CD14-positive monocyte (primary cell): ENCODE data around the gene C16orf46. TPM values are rescaled to one million over a fixed set of nuclear protein-coding genes. Genes with fewer than 3 reads are reported as not detected.

Experiments
- DNase-seq, 3 donors: peaks; one replicate each; pipeline ENCODE4 v3.0.0-alpha.2; 2011 to 2022
- H2AFZ ChIP-seq: 2 replicates; pipeline ENCODE4 v1.6.0; 2012; ENCODE audit warnings: mild to moderate bottlenecking, low read depth, low read length, inconsistent platforms; ENCODE audit not compliant: insufficient read depth, poor library complexity, severe bottlenecking
- H3K27ac ChIP-seq, 2 donors: 1 replicate in 1 of 2; 2 replicates in 1 of 2; pipeline ENCODE4 v1.5.1; 2012 to 2013; ENCODE audit warnings: low read length in 2 of 2, control low read depth in 1 of 2, inconsistent platforms in 1 of 2, low read depth in 1 of 2, mild to moderate bottlenecking in 1 of 2
- H3K27me3 ChIP-seq, 2 donors: one replicate each; pipeline versions ENCODE4 v1.6.0 to v1.6.1; 2011 to 2013; ENCODE audit warnings: low read length in 2 of 2; ENCODE audit not compliant: control insufficient read depth in 2 of 2, insufficient read depth in 2 of 2
- H3K36me3 ChIP-seq, 2 donors: replicated peaks in 1 of 2; 1 replicate in 1 of 2; 2 replicates in 1 of 2; pipeline versions ENCODE4 v1.5.1 to v1.6.1; 2012 to 2013; ENCODE audit warnings: low read length in 2 of 2, control low read depth in 1 of 2, inconsistent platforms in 1 of 2, mild to moderate bottlenecking in 1 of 2; ENCODE audit not compliant: insufficient read depth in 2 of 2, control insufficient read depth in 1 of 2
- H3K4me1 ChIP-seq, 2 donors: 1 replicate in 1 of 2; 2 replicates in 1 of 2; pipeline versions ENCODE4 v1.5.1 to v1.6.1; 2012 to 2013; ENCODE audit warnings: low read length in 2 of 2, control low read depth in 1 of 2, inconsistent platforms in 1 of 2, mild to moderate bottlenecking in 1 of 2, moderate library complexity in 1 of 2; ENCODE audit not compliant: insufficient read depth in 2 of 2, control insufficient read depth in 1 of 2
- H3K4me2 ChIP-seq: replicated peaks from 2 replicates; pipeline ENCODE3; 2012; ENCODE audit warnings: low read length, moderate library complexity, mild to moderate bottlenecking; ENCODE audit not compliant: poor library complexity, severe bottlenecking; ENCODE audit errors: extremely low read depth
- H3K4me3 ChIP-seq, 3 experiments: fragments of 200-600 bp in 1 of 3; sonication (generic) in 1 of 3; replicated peaks in 1 of 3; 1 replicate in 2 of 3; 2 replicates in 1 of 3; pipeline ENCODE4 v1.5.1; 2011 to 2013; ENCODE audit warnings: low read length in 3 of 3, mild to moderate bottlenecking in 3 of 3, control low read depth in 2 of 3, low read depth in 2 of 3, inconsistent platforms in 1 of 3, moderate library complexity in 1 of 3
- H3K79me2 ChIP-seq: 2 replicates; pipeline ENCODE4 v1.6.0; 2012; ENCODE audit warnings: mild to moderate bottlenecking, control low read depth, inconsistent platforms, low read length, moderate library complexity; ENCODE audit not compliant: insufficient read depth
- H3K9ac ChIP-seq: 2 replicates; pipeline ENCODE4 v1.6.0; 2017; ENCODE audit warnings: low read length, mild to moderate bottlenecking; ENCODE audit not compliant: insufficient read depth, poor library complexity, severe bottlenecking
- H3K9me3 ChIP-seq, 2 donors: replicated peaks in 1 of 2; 1 replicate in 1 of 2; 2 replicates in 1 of 2; pipeline versions ENCODE4 v1.5.1 to v1.6.1; 2012 to 2013; ENCODE audit warnings: low read length in 2 of 2, control low read depth in 1 of 2; ENCODE audit not compliant: control insufficient read depth in 1 of 2, insufficient read depth in 1 of 2
- H4K20me1 ChIP-seq: 2 replicates; pipeline ENCODE4 v1.6.0; 2012; ENCODE audit warnings: mild to moderate bottlenecking, low read length, control low read depth, moderate library complexity; ENCODE audit not compliant: insufficient read depth
- H3K27ac Mint-ChIP-seq, 7 donors: one replicate each; pipeline ENCODE4 v1.8.0; 2020; ENCODE audit warnings: mild to moderate bottlenecking in 7 of 7, mixed read lengths in 7 of 7, moderate library complexity in 6 of 7, inconsistent platforms in 2 of 7
- H3K27me3 Mint-ChIP-seq, 3 donors: one replicate each; pipeline ENCODE4 v1.8.0; 2021 to 2022; ENCODE audit warnings: low read depth in 3 of 3, mild to moderate bottlenecking in 3 of 3, mixed read lengths in 3 of 3, moderate library complexity in 3 of 3, inconsistent platforms in 1 of 3
- H3K36me3 Mint-ChIP-seq, 2 donors: one replicate each; pipeline ENCODE4 v1.8.0; 2020; ENCODE audit warnings: mixed read lengths in 2 of 2, inconsistent platforms in 1 of 2, mild to moderate bottlenecking in 1 of 2
- H3K4me1 Mint-ChIP-seq: one replicate; pipeline ENCODE4 v1.8.0; 2020; ENCODE audit warnings: mild to moderate bottlenecking, mixed read lengths
- H3K4me3 Mint-ChIP-seq, 2 donors: one replicate each; pipeline ENCODE4 v1.8.0; 2020; ENCODE audit warnings: mild to moderate bottlenecking in 2 of 2, mixed read lengths in 2 of 2, moderate library complexity in 1 of 2
- H3K9me3 Mint-ChIP-seq, 7 donors: one replicate each; pipeline ENCODE4 v1.8.0; 2020 to 2022; ENCODE audit warnings: mixed read lengths in 7 of 7, mild to moderate bottlenecking in 6 of 7, moderate library complexity in 6 of 7, inconsistent platforms in 2 of 7
- CTCF ChIP-seq: fragments of 200-600 bp; IDR thresholded peaks from one replicate; pipeline ENCODE4 v1.8.0; 2022; ENCODE audit warnings: antibody characterized with exemption, mild to moderate bottlenecking
- WGBS: methylation state at CpG from one replicate; pipeline ENCODE4 v1.1.5; 2013; ENCODE audit warnings: missing lambda C conversion rate; ENCODE audit not compliant: insufficient coverage; 5-methylcytosine and 5-hydroxymethylcytosine counted together
- intact Hi-C, 2 donors: fragments of 100-400 bp; cut with micrococcal nuclease; formaldehyde crosslinking; loops; one replicate each; pipeline versions ENCODE4 v1.15.0 to v1.15.1; 2023
- polyA plus RNA-seq, 3 donors: library from polyadenylated mRNA; depleted of rRNA in 1 of 3; unstranded in 2 of 3; stranded (reverse) in 1 of 3; fragments of 300-500 nt in 2 of 3; fragments of >200 nt in 1 of 3; fragmentation: Illumina TruSeq in 2 of 3; gene quantifications; 1 replicate in 2 of 3; 2 replicates in 1 of 3; pipeline ENCODE4 v1.2.3, GENCODE V29; 2012 to 2021

Gene C16orf46
- polyA plus RNA-seq, 3 donors = 0.37 to 0.42 TPM; not detected in 1

- H3K27ac Mint-ChIP-seq = no peak overlapping the region
- no peaks in the 10 kb centered on the region for H3K79me2 ChIP-seq
- no peak for TF ChIP-seq CTCF
These were observed 11.8 kb upstream of the C16orf46 start for GRCh38 chr16:81088836-81089235.

GRCh38 chr16:81081014-81081413, 4.0 kb upstream of the C16orf46 start:
- Mint-ChIP-seq H3K4me3 (no peak overlapping the region), H3K27ac (no peak overlapping the region), H3K9me3 (no peaks in the 10 kb centered on the region), H3K36me3 (no peaks in the 10 kb centered on the region), H3K4me1 (peaks cover 3% of the 10 kb centered on the region), H3K27me3 (no peaks in the 10 kb centered on the region)
- Histone ChIP-seq H3K9ac (no peak overlapping the region), H3K4me3 (no peak overlapping the region), H3K4me1 (peaks cover 11 to 13% of the 10 kb centered on the region in 2 donors), H2AFZ (no peak overlapping the region), H4K20me1 (no peaks in the 10 kb centered on the region), H3K27me3 (no peaks in the 10 kb centered on the region), H3K27ac (no peak overlapping the region), H3K9me3 (no peaks in the 10 kb centered on the region), H3K4me2 (no peak overlapping the region), H3K36me3 (no peaks in the 10 kb centered on the region), H3K79me2 (no peaks in the 10 kb centered on the region)
- intact Hi-C loops = no loop called here
- no peak for TF ChIP-seq CTCF
- no peak for DNase-seq
- WGBS = no CpG with 5 or more reads among the region's 4 CpGs

More at GRCh38 chr16:81088836-81089235, 11.8 kb upstream of the C16orf46 start:
- no peaks in the 10 kb centered on the region for H3K4me1 Mint-ChIP-seq
- H3K9me3 Mint-ChIP-seq = no peaks in the 10 kb centered on the region
- Histone ChIP-seq H3K36me3 (no peaks in the 10 kb centered on the region), H3K4me3 (no peak overlapping the region), H3K27me3 (no peaks in the 10 kb centered on the region), H3K4me1 (no peaks in the 10 kb centered on the region), H3K4me2 (no peak overlapping the region), H4K20me1 (no peaks in the 10 kb centered on the region), H2AFZ (no peak overlapping the region), H3K27ac (no peak overlapping the region), H3K9me3 (no peaks in the 10 kb centered on the region), H3K9ac (no peak overlapping the region)
- H3K4me3 Mint-ChIP-seq = no peak overlapping the region
- peaks cover 0 to 3% (median 1%) of the 10 kb centered on the region in 3 donors for H3K27me3 Mint-ChIP-seq
- no peak for DNase-seq
- peaks cover 0 to 3% of the 10 kb centered on the region in 2 donors for H3K36me3 Mint-ChIP-seq
- WGBS = no CpG with 5 or more reads among the region's 5 CpGs
- intact Hi-C loops = no loop called here
